Right lobe of liver (tissue), 6 donors: ENCODE measurements around the gene PGRMC2. TPM values are rescaled to one million over a fixed set of nuclear protein-coding genes. Genes with fewer than 3 reads are reported as not detected.

Experiments
- ATAC-seq, 4 donors: fragments of 200-7000 bp; cut with Tn5 transposase; one replicate each; pipeline ENCODE4 v1.9.1; 2020; ENCODE audit warnings: mild to moderate bottlenecking in 4 of 4, moderate library complexity in 4 of 4
- DNase-seq, 3 donors: peaks; one replicate each; pipeline ENCODE4 v3.0.0-alpha.2; 2020
- H3K27ac ChIP-seq, 3 donors: fragments of 200-600 bp; one replicate each; pipeline ENCODE4 v1.8.0; 2022
- H3K27me3 ChIP-seq, 2 donors: fragments of 200-600 bp; one replicate each; pipeline ENCODE4 v1.8.0; 2022
- H3K36me3 ChIP-seq, 4 donors: fragments of 200-600 bp; sonication (generic) in 1 of 4; one replicate each; pipeline versions ENCODE4 v1.5.1 to v1.8.0; 2017 to 2022; ENCODE audit warnings: control low read depth in 1 of 4
- H3K4me1 ChIP-seq, 4 donors: fragments of 200-600 bp; sonication (generic) in 1 of 4; one replicate each; pipeline versions ENCODE4 v1.5.1 to v1.8.0; 2017 to 2022; ENCODE audit warnings: control low read depth in 1 of 4
- H3K4me3 ChIP-seq, 3 donors: fragments of 200-600 bp; one replicate each; pipeline ENCODE4 v1.8.0; 2022
- H3K9me3 ChIP-seq, 4 donors: fragments of 200-600 bp; sonication (generic) in 1 of 4; one replicate each; pipeline versions ENCODE4 v1.5.1 to v1.8.0; 2017 to 2022; ENCODE audit warnings: control low read depth in 1 of 4
- CTCF ChIP-seq, 4 donors: fragments of 200-600 bp in 3 of 4; fragments of 450-650 bp in 1 of 4; IDR thresholded peaks; one replicate each; pipeline versions ENCODE4 v1.5.1 to v1.8.0; 2016 to 2022; ENCODE audit warnings: antibody characterized with exemption in 4 of 4, mild to moderate bottlenecking in 2 of 4
- POLR2A ChIP-seq: fragments of 450-650 bp; IDR thresholded peaks from one replicate; pipeline ENCODE4 v1.6.1; 2017; ENCODE audit warnings: antibody characterized with exemption, mild to moderate bottlenecking
- WGBS: methylation state at CpG from one replicate; pipeline ENCODE4 v1.1.6; 2018; ENCODE audit warnings: low coverage, low lambda C conversion rate; ENCODE audit not compliant: insufficient coverage; ENCODE audit errors: missing lambda C conversion rate; 5-methylcytosine and 5-hydroxymethylcytosine counted together
- intact Hi-C, 2 donors: fragments of 100-400 bp; cut with DNase I; formaldehyde crosslinking; loops; one replicate each; pipeline versions ENCODE4 v1.11.2 to v1.14.1; 2022
- total RNA-seq, 6 experiments: library from RNA; depleted of rRNA in 2 of 6; stranded (reverse); fragments of >200 nt in 2 of 6; fragmentation: NEBNext Ultra II Directional in 3 of 6; extraction: Animal tissue kit (Norgen Biotek cat#: 25700) in 3 of 6; gene quantifications; one replicate each; pipeline versions ENCODE4 v1.1.0 to v1.2.4, GENCODE V29; 2016 to 2023
- donor health status: DM: no; HTN: yes; CAD: no.
- donor health status: DM: no; HTN: no; CAD: no.
- donor health status: DM: no; HTN: no; CAD: no.
- donor health status: DM: no; HTN: yes; CAD: no.
- donor health status: DM: no; HTN: yes; CAD: no.

The PGRMC2 gene
- total RNA-seq, 6 experiments from 2014 or later, result 54.3 to 129 (median 65.7) TPM

GRCh38 chr4:128332081-128332480 is 44.5 kb upstream of the PGRMC2 start:
- H3K36me3 ChIP-seq, result no peaks in the 10 kb centered on the region
- no peaks in the 10 kb centered on the region for H3K27me3 ChIP-seq
- intact Hi-C loops, result no loop called here
- H3K4me3 ChIP-seq, result no peak overlapping the region
- H3K27ac ChIP-seq, result no peak overlapping the region
- H3K9me3 ChIP-seq, result no peaks in the 10 kb centered on the region
- H3K4me1 ChIP-seq, result no peaks in the 10 kb centered on the region
- no peak for ATAC-seq
- DNase-seq, result no peak
- TF ChIP-seq CTCF (IDR thresholded peaks at IDR 0.05), result no peak
- TF ChIP-seq POLR2A, result no peak

DNA sequence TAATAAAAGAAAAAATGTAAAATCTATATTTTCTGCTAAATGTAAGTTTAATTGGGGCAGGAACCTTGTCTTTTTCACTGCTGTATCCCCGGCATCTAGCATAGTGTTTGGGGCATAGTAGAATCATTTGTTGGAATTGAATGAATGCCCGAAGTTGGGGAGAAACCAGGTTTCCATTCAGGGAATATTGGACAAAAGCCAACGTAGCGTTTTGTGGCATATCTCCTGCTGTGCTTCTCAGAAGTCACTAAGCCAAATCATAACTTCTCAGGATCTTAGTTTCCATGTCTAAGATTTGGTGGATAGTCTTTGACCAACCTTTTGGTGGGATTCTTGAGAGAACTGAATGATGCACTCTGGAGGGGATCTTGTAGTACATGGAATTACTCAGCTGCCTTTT is 42.0 kb upstream of the PGRMC2 start:
- TF ChIP-seq POLR2A (no peak), CTCF (IDR thresholded peaks at IDR 0.05) (no peak)
- intact Hi-C loops, result no loop called here
- Histone ChIP-seq H3K4me1 (no peaks in the 10 kb centered on the region), H3K4me3 (no peak overlapping the region), H3K27ac (no peak overlapping the region), H3K9me3 (no peaks in the 10 kb centered on the region), H3K36me3 (no peaks in the 10 kb centered on the region), H3K27me3 (no peaks in the 10 kb centered on the region)
- no peak for DNase-seq
- ATAC-seq, result no peak
- 55% methylated on average over 4 of the region's 4 CpGs for WGBS

DNA sequence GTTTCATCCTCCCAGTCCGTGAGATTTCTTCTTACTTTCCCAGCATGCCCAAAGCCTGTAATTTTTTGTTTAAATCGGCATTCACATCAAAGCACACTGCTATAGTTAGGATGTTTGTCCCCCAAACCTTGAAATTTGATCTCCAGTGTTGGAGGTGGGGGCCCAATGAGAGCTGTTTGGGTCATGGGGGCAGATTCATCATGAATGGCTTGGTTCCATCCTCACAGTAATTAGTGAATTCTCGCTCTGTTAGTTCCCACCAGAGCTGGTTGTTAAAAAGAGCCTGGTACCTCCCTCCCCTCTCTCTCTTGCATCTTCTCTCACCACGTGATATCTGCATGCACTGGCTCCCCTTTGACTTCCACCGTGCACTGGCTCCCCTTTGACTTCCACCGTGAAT is 40.5 kb upstream of the PGRMC2 start:
- WGBS, result 88% methylated on average over 6 of the region's 6 CpGs
- H3K36me3 ChIP-seq, result no peaks in the 10 kb centered on the region
- DNase-seq, result no peak
- no peak for ATAC-seq
- TF ChIP-seq CTCF (IDR thresholded peaks at IDR 0.05) (no peak), POLR2A (no peak)
- H3K9me3 ChIP-seq, result no peaks in the 10 kb centered on the region
- intact Hi-C loops, result no loop called here
- H3K4me1 ChIP-seq, result peaks cover 0 to 3% (median 0%) of the 10 kb centered on the region in 4 donors
- no peak overlapping the region for H3K4me3 ChIP-seq
- H3K27ac ChIP-seq, result no peak overlapping the region
- no peaks in the 10 kb centered on the region for H3K27me3 ChIP-seq

- Histone ChIP-seq H3K36me3 (no peaks in the 10 kb centered on the region), H3K4me1 (peaks cover 0 to 3% (median 0%) of the 10 kb centered on the region in 4 donors), H3K9me3 (no peaks in the 10 kb centered on the region), H3K27ac (no peak overlapping the region), H3K4me3 (no peak overlapping the region), H3K27me3 (no peaks in the 10 kb centered on the region)
- TF ChIP-seq CTCF (IDR thresholded peaks at IDR 0.05), result no peak
- no peak for TF ChIP-seq POLR2A
- ATAC-seq (no peak), DNase-seq (no peak)
- intact Hi-C loops, result no loop called here
- 92% methylated on average over 1 of the region's 1 CpG for WGBS
These were observed 35.8 kb upstream of the PGRMC2 start for GRCh38 chr4:128323401-128323800.

DNA sequence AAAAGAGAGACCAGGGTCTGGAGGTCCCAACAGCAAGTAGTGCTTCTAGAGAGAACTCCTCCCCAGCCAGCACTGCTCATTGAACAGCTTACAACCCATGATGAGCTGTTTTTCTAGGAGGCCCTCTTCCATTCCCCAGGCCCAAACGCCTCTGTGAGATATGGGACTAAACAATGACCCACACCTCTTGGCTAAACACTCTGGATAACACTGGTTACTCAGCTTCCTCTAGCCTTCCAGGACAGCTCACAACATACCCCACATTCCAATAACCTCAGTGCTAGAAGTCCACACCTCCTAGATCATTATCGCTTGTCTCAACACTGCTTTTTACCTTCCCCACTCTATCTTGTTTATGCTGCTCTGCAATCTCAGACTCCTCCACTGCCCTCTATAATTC is 35.4 kb upstream of the PGRMC2 start:
- H3K4me1 ChIP-seq, result peaks cover 0 to 3% (median 0%) of the 10 kb centered on the region in 4 donors
- no peak overlapping the region for H3K4me3 ChIP-seq
- no peaks in the 10 kb centered on the region for H3K27me3 ChIP-seq
- DNase-seq, result no peak
- intact Hi-C loops, result no loop called here
- no peak for ATAC-seq
- no peaks in the 10 kb centered on the region for H3K36me3 ChIP-seq
- TF ChIP-seq POLR2A (no peak), CTCF (IDR thresholded peaks at IDR 0.05) (no peak)
- 96% methylated on average over 2 of the region's 2 CpGs for WGBS
- H3K27ac ChIP-seq, result no peak overlapping the region
- no peaks in the 10 kb centered on the region for H3K9me3 ChIP-seq
